Fibroblast of villous mesenchyme (primary cell): Measurements from ENCODE around the gene LRRIQ1. TPM values are rescaled to one million over a fixed set of nuclear protein-coding genes. Genes with fewer than 3 reads are reported as not detected.
"Not testable (repeated sequence)": the region's sequence is repeated elsewhere in the genome, so short reads cannot be mapped to it uniquely, and the experiment has no call there.

ENCODE experiments used
- DNase-seq: peaks from one replicate; pipeline ENCODE4 v3.0.0-alpha.2; 2010; ENCODE audit warnings: low read depth
- H3K4me3 ChIP-seq: 2 replicates; pipeline ENCODE4 v1.5.1; 2011; ENCODE audit warnings: low read depth, mild to moderate bottlenecking, low read length
- CTCF ChIP-seq: IDR thresholded peaks from 2 replicates; pipeline ENCODE4 v1.5.1; 2012; ENCODE audit warnings: low read depth, mild to moderate bottlenecking, low read length; ENCODE audit not compliant: insufficient read depth
- total RNA-seq: library from RNA; depleted of rRNA; stranded (reverse); fragments of >200 nt; gene quantifications from 2 replicates; pipeline ENCODE4 v1.2.3, GENCODE V29; 2012

The LRRIQ1 gene
- total RNA-seq, 1 donor: under 0.01 TPM

DNA sequence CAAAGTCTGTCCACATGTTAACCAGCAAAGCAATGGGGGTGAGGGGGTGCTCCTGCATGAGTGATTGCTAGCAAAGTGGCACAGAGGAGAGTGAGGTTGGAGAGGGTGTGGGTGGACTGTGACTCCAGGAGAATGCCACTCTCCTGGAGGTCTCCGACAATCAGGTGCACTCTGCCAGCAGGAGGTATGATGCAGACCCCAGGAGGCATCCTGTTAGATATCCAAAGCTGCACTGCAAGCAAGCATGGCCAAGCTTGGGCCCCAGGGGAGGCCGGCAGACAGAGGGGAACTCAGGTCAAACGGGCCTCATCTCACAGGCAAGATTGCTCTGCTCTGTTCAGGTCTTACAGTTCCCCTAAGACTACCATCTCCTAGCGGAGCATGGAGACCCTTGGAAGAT is 170.4 kb downstream of the LRRIQ1 start:
- no peak overlapping the region for H3K4me3 ChIP-seq
- no peak for TF ChIP-seq CTCF
- DNase-seq: no peak

GRCh38 chr12:85224339-85224738 is 188.2 kb downstream of the LRRIQ1 start:
- H3K4me3 ChIP-seq, DNase-seq: not testable (repeated sequence)

GRCh38 chr12:85225501-85225900 is 189.3 kb downstream of the LRRIQ1 start:
- H3K4me3 ChIP-seq: no peak overlapping the region
- no peak for TF ChIP-seq CTCF
- no peak for DNase-seq

GRCh38 chr12:85237327-85237726 is 201.2 kb downstream of the LRRIQ1 start:
- no peak overlapping the region for H3K4me3 ChIP-seq
- DNase-seq: no peak
- TF ChIP-seq CTCF: no peak

DNA sequence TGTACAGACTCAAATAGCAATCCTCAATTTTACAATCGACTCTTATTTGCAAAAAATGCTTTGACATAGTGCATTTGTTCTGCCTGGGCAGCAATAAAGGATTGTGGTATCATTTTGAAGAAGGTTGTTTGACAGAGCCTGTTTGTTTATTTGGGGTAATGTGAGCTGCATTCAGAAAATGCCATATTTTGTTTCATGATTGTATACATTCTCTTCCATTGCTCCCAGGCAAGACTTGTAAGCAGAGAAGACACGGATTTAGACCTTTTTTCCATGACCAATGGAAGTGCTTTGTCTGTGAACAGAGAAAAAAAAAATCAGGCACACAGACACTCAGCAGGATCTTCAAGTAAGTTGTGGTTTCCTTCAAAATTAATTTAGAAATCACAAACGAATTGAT is 208.4 kb downstream of the LRRIQ1 start:
- no peak for TF ChIP-seq CTCF
- no peak for DNase-seq
- no peak overlapping the region for H3K4me3 ChIP-seq

- H3K4me3 ChIP-seq: no peak overlapping the region
- no peak for TF ChIP-seq CTCF
- DNase-seq: no peak
Observed at GRCh38 chr12:85253853-85254252, 217.7 kb downstream of the LRRIQ1 start.

DNA sequence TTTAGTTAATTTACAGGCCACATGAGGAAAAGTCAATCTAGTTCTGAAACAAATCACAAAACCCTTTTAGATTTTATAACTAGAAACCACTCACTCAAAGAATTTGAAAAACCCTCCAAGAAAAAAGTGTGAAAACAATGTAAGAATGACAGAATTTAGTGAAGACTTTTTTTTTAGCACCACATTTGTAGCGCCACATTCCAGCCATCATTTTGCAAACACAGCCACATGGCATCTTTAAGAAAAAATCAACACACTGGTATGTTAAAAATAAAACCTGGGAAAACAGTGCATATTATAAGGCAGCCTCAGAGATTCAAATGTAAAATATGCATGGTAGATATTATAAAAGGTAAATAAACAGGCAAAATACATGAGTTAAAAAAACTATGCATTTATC is 221.5 kb downstream of the LRRIQ1 start:
- TF ChIP-seq CTCF: no peak
- DNase-seq: no peak

More for the DNA sequence above, 221.5 kb downstream of the LRRIQ1 start:
- no peak overlapping the region for H3K4me3 ChIP-seq
